Measurements from ENCODE around the gene CASKIN1.
A peak's percentile ranks its signal among the peaks of the same experiment; 100 is the strongest.

Gene CASKIN1

GRCh38 chr16:2232094-2232990, 35.9 kb upstream of the CASKIN1 start:
- no peak for DNase-seq

GRCh38 chr16:2231016-2231931, 34.9 kb upstream of the CASKIN1 start:
- no peak for DNase-seq

DNA sequence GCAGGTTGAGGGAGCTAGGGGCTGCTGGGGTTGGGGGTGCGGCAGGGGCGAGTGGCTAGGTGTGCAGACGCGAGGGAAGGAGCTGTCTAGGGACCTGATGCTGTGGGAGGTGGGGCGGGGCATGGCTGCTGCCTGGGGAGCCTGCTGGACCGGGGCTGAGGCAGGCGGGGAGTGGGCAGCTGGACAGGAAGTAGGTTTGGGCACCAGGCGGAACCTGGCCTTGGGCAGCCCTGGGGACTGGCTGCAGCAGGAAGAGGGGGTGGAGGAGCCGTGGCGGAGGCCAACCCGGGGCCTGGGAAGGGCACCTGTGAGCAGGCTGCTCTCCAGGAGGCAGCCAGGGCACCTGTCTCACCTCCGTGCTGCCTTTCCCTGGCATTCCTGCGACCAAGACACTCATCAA, 34.0 kb upstream of the CASKIN1 start:
- DNase-seq, result no peak

GRCh38 chr16:2229632-2230250, 33.3 kb upstream of the CASKIN1 start:
- no peak for DNase-seq

DNA sequence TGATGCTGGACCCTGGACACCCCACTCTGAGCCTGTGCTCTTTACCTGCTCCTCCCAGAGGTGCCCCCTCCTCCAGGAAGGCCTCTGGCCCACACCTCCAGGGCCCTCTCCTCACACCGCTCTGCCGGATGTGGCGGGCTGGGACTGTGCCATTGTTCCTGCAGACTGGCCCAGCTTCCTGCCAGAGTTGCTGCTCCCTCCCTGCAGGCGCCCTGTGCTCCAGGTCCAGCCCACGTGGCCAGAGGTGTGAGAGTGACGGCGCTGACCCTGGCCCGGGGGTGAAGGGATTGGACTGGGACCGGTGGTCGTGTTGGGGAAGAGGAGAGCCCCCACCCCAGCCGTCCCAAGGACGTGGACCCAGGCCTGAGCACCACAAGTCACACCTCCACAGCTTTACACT, 32.7 kb upstream of the CASKIN1 start:
- DNase-seq, result no peak

DNA sequence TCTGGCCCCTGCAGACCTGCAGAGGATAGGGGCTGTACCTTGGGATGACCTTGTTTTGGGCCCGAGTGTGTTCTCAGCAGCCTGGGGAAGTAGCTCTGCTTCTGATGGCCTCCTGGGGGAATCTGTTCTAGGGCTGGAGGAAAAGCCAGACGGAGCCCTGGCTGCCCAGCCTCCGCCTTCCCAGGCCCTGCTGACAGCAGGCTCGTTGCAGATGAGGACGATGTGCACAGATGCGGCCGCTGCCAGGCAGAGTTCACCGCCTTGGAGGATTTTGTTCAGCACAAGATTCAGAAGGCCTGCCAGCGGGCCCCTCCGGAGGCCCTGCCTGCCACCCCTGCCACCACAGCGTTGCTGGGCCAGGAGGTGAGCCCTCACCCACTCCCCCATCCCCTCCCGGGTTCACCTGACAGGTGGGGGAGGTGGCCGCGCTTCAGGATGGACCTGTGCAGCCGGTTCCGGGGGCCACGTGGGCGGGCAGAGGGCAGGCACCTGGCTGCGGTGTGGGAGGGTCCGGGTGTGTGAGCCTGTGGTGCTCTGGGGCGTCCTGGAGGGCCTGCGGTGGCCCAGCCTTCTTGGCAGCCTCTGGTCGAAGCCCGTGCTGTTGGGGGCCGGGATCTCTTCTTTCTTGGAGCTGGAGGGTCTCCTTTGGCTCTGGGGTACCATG, 31.9 kb upstream of the CASKIN1 start:
- DNase-seq, result no peak

DNA sequence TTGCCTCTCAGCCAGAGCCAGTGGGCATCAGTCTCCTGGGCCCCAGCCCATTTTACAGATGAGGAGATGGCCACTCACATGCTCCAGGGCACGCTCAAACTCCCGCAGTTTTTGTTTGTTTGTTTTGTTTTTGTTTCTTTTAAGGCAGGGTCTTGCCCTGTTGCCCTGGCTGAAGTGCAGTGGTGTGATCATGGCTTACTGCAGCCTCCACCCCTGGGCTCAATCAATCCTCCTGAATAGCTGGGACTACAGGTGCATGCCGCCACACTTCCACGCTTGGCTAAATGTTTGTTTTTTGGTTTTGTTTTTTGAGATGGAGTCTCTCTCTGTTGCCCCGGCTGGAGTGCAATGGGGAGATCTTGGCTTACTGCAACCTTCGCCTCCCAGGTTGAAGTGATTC, 30.5 kb upstream of the CASKIN1 start:
- no peak for DNase-seq

DNA sequence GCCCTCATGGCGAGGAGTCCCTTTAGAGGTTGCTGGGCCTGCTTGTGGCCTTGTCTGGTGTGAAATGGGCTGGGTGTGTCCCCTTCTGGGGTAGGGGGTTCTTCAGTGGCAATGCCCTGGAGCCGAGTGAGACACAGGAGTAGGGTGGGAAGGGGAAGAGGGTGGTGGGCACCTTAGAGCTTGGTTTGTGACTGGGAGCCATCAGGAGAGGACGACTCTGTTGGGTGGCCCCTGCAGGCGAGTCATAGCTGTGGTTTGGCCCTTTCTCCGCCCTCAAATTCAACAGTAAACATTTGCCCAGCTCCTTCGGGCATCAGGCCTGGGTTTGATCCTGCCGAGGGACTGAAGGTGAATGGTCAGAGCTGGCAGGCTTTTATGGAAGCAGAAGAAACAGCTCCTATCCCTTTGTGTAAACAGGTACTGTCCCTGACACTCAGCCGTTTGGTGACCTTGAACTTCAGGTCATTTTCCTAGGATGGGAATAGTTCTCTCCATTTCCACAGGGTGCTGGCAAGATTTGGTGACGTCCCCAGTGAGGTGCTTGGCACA, 29.9 kb upstream of the CASKIN1 start:
- DNase-seq, result no peak

- DNase-seq, result peak; percentile 13
Measured at GRCh38 chr16:2223942-2224486, 27.6 kb upstream of the CASKIN1 start.

DNA sequence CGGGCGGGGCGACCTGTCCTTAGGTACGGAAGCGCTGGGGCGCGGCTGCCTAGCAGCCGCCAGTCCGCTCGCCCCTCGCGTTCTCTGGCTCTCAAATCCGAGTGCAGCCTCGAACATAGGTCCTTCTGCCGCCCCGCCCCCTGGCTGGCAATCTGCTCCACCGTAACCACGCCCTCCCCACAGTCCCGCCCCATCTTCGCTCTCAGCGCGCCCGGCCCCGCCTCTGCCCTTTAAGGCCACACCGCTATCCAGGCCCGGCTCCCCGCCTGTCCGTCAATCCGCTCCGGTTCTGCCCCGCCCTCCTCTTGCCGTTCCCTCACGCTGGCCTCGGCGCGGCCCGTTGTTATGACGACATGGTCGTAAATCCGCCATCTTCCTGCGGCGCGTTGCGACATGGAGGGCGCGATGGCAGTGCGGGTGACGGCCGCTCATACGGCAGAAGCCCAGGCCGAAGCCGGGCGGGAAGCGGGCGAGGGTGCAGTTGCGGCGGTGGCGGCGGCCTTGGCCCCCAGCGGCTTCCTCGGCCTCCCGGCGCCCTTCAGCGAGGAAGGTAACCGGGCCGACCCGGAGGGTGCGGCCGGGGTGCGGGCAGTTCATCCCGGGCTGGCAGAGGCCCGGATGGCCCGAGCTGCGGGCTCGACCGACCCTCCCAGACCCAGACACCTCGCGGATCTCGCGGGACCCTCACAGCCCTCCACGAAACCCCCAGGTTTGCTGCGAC, 27.0 kb upstream of the CASKIN1 start, which contains the start of gene E4F1:
Gene E4F1, plus strand, starts transcription at position 371 of the 721 bp plus-strand sequence. Its CDS starts 23 bp downstream, at position 394.
- DNase-seq, result peak; percentile 99

DNA sequence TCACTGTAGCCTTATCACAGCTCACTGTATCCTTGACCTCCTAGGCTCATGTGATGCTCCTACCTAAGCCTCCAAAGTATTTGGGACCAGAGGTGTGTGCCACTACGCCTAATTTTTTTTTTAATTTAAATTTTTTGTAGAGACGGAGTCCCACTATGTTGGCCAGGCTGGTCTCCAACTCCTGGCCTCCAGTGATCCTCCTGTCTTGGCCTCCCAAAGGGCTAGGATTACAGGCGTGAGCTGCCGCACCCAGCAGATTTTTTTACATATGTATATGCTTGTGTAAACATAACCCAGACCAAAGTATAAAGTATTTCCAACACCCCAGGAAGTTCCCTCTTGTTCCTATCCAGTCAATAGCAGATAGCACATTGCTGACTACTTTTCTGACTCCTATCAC, 19.9 kb upstream of the CASKIN1 start:
- no peak for DNase-seq

GRCh38 chr16:2214719-2214968, 18.2 kb upstream of the CASKIN1 start, which contains the start of gene PGP:
Gene PGP (minus strand): TSS chr16:2214840. CDS start chr16:2214777, 63 bp downstream.
- no peak for DNase-seq

GRCh38 chr16:2213817-2214718, 17.7 kb upstream of the CASKIN1 start:
- no peak for DNase-seq

DNA sequence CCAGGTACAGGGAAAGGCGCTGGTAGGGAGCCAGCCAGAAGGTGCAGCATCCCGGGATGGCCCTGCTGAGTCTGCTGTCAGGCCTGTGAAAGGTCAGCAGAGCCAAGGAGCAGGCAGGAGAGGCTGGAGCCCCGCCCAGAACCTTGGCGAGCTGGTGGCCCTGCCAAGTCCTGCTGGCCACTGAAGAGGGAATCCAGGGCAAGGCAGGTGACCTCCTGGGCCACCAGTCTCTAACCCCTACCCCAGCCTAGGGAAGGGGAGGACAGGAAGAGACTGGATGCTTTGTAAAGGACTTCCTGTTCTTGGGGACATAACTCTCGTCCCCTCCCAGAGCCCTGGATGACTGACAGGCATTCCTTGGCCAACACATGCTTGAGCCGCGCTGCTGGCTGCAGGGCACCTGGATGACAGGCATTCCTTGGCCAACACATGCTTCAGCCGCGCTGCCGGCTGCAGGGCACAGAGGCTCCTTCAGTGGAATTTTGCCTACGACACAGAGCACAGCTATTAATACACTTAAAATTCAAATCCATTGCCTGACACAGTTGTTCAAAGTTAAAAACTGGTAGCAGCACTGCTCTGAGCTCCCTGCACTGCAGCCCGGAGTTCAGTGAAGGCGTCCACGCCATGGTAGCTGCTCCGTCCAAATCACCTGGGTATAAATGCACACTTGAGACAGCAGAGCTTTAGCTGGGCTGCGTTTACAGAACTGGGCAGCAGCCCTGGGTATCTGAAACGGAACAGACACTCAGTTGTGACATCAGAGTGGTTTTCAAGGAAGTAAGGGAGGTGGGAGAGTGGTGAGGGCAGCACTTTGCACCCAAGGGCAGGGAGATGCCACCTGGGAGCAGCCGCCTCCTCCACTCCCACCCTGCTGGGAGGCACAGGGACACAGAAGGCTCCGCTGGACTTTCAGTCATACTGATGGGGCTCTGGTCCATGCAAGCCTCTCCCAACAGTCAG, 16.2 kb upstream of the CASKIN1 start:
- no peak for DNase-seq

DNA sequence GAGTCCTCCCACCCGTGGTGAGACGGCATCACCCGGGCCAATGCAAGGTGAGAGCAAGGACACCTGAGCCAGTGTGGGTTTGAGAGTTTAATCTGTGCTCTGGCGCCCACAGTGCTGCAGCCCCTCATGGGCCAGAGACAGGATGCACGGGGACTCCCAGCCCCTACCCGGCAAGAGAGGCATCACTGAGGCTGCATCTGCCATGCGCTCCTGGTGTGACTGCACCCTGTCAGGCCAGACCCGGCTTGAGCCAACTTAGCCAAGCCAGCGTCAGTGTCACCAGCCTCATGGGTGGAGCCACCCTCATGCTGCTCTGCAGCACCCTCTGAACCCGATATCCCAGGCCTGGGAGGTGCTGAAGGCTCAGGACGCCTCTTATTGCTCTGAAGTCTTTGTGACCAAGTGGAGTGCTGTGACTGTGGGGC, 15.5 kb upstream of the CASKIN1 start:
- no peak for DNase-seq

- DNase-seq, result no peak
Measured at GRCh38 chr16:2210386-2211365, 14.3 kb upstream of the CASKIN1 start, which contains the start of gene BRICD5. Gene BRICD5 (minus strand): TSS chr16:2210863. CDS start chr16:2210833, 30 bp downstream.

DNA sequence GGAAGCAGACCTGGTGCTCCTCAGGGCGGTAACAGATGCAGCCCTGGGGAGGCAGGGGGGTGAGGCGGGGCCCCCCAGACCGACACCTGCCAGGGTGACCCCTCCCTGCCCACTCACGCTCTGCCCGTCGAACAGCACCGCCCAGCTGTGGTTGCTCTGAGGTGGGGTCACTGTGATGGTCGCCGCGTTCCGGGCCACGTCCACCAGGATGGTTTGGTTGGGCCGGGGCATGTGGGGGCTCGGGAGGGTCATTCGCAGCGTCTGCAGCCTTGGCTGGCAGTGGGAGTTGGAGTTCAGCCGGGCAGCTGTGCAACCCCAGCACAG, 13.6 kb upstream of the CASKIN1 start:
- DNase-seq, result no peak

Measured in CD4-positive, alpha-beta T cell treated with Interleukin-4 for 4 hours (primary cell).